Measurements from ENCODE around the gene MUC6.

DNA sequence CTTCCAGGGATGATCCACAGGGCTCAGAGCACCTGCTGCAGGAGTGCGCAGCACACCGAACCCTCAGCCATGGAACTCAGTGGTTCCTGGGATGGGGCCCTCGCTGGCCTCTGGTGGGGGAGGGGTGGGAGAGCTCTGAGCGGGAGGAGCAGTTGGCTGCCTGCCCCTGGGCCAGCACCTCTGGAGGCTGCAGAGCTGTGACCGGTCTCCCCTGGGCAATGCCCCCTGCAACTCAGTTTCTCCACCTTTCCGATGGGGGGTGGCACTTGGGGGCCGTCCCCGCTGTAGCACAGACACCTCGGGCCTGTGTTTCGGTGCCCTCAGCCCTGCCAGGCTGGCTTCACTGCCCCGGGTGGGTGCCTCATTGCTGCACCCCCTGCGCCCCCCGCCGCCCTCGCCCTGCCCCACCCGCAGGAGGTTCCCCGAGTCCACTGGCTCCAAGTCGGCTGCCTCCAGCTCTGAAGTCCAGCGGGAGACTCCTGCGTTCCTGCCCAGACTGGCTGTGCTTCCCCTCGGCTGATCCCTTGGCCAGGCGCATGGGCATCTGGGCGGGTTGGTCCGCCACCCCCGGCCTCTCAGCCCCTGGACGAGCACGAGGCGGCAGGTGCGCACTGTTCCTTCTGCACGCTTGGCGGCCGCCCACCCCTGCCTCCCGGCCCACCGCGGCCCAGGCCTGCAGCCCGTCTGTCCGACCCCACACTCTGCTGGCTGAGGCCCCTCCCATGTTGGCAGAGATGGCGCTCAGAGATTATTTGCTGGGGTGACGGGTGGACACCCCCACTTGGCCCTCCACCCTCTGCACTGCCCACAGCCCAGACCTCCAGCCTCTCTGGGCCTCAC is 1.8 kb downstream of the MUC6 start:
- TF ChIP-seq, protein P1, sequence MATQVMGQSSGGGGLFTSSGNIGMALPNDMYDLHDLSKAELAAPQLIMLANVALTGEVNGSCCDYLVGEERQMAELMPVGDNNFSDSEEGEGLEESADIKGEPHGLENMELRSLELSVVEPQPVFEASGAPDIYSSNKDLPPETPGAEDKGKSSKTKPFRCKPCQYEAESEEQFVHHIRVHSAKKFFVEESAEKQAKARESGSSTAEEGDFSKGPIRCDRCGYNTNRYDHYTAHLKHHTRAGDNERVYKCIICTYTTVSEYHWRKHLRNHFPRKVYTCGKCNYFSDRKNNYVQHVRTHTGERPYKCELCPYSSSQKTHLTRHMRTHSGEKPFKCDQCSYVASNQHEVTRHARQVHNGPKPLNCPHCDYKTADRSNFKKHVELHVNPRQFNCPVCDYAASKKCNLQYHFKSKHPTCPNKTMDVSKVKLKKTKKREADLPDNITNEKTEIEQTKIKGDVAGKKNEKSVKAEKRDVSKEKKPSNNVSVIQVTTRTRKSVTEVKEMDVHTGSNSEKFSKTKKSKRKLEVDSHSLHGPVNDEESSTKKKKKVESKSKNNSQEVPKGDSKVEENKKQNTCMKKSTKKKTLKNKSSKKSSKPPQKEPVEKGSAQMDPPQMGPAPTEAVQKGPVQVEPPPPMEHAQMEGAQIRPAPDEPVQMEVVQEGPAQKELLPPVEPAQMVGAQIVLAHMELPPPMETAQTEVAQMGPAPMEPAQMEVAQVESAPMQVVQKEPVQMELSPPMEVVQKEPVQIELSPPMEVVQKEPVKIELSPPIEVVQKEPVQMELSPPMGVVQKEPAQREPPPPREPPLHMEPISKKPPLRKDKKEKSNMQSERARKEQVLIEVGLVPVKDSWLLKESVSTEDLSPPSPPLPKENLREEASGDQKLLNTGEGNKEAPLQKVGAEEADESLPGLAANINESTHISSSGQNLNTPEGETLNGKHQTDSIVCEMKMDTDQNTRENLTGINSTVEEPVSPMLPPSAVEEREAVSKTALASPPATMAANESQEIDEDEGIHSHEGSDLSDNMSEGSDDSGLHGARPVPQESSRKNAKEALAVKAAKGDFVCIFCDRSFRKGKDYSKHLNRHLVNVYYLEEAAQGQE (IDR thresholded peaks at IDR 0.05; ENCODE audit: insufficient read depth in 1 of 2, low read depth in 2 of 2, low read length in 1 of 2) = no peak
- TF ChIP-seq, protein P2, sequence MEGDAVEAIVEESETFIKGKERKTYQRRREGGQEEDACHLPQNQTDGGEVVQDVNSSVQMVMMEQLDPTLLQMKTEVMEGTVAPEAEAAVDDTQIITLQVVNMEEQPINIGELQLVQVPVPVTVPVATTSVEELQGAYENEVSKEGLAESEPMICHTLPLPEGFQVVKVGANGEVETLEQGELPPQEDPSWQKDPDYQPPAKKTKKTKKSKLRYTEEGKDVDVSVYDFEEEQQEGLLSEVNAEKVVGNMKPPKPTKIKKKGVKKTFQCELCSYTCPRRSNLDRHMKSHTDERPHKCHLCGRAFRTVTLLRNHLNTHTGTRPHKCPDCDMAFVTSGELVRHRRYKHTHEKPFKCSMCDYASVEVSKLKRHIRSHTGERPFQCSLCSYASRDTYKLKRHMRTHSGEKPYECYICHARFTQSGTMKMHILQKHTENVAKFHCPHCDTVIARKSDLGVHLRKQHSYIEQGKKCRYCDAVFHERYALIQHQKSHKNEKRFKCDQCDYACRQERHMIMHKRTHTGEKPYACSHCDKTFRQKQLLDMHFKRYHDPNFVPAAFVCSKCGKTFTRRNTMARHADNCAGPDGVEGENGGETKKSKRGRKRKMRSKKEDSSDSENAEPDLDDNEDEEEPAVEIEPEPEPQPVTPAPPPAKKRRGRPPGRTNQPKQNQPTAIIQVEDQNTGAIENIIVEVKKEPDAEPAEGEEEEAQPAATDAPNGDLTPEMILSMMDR (IDR thresholded peaks at IDR 0.05) = no peak
- no peak for TF ChIP-seq POLR2AphosphoS5 (IDR thresholded peaks at IDR 0.05; ENCODE audit: low read depth, low read length)
- TF ChIP-seq TCF7L2 (IDR thresholded peaks at IDR 0.05; ENCODE audit: low read depth, low read length) = no peak
- TF ChIP-seq SIN3A (IDR thresholded peaks at IDR 0.05; ENCODE audit: borderline replicate concordance, insufficient read depth, low read depth, low read length) = no peak
